ENCODE data around the gene RAPGEF6.
"Not testable (repeated sequence)": the region's sequence is repeated elsewhere in the genome, so short reads cannot be mapped to it uniquely, and the experiment has no call there.

The RAPGEF6 gene

GRCh38 chr5:131495536-131496399 is 139.3 kb downstream of the RAPGEF6 start:
- no peak overlapping the region for H3K27ac ChIP-seq
- TF ChIP-seq CTCF (conservative IDR thresholded peaks at IDR 0.05): no peak

GRCh38 chr5:131491749-131492148 is 143.3 kb downstream of the RAPGEF6 start:
- H3K27ac ChIP-seq: no peak overlapping the region
- no peak for TF ChIP-seq CTCF (conservative IDR thresholded peaks at IDR 0.05)

GRCh38 chr5:131488463-131488862 is 146.6 kb downstream of the RAPGEF6 start:
- no peak for TF ChIP-seq CTCF (conservative IDR thresholded peaks at IDR 0.05)
- H3K27ac ChIP-seq: no peak overlapping the region

- H3K27ac ChIP-seq: not testable (repeated sequence)
These were observed 147.7 kb downstream of the RAPGEF6 start for GRCh38 chr5:131487371-131487770.

- TF ChIP-seq CTCF (conservative IDR thresholded peaks at IDR 0.05): no peak
- H3K27ac ChIP-seq: no peak overlapping the region
These were observed 152.4 kb downstream of the RAPGEF6 start for GRCh38 chr5:131482617-131483016.

GRCh38 chr5:131481569-131481968 is 153.5 kb downstream of the RAPGEF6 start:
- no peak for TF ChIP-seq CTCF (conservative IDR thresholded peaks at IDR 0.05)
- H3K27ac ChIP-seq: no peak overlapping the region

GRCh38 chr5:131475541-131475941 is 159.5 kb downstream of the RAPGEF6 start:
- TF ChIP-seq CTCF (conservative IDR thresholded peaks at IDR 0.05): no peak
- H3K27ac ChIP-seq: no peak overlapping the region

GRCh38 chr5:131473731-131474130 is 161.3 kb downstream of the RAPGEF6 start:
- no peak overlapping the region for H3K27ac ChIP-seq
- no peak for TF ChIP-seq CTCF (conservative IDR thresholded peaks at IDR 0.05)
